GM21360 (cell line): ENCODE measurements around the gene RCHY1.

Source experiments
- ATAC-seq: cut with Tn5 transposase; IDR thresholded peaks from one replicate; pipeline ENCODE4 v1.9.1; 2021; ENCODE audit warnings: mild to moderate bottlenecking, moderate library complexity; ENCODE audit not compliant: unreplicated experiment

The RCHY1 gene

DNA sequence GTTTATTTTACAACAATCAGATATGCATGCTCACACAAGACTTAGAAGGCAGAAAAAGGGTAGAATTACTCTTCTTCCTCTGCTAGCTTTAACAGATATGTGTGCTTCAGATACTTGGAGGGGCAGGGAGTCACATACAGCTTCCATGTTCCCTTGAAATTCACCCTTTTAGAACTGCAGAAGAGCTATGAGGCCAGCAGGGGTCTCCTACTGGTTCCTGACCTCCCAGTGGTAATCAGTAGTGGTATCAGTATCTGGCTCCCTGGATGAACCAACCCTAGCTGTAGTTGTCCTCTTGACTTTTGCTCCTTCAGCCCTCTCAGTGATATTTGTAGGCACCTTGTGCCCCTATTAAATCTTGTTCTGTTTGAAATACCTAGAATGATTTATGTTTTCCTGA lies 81.5 kb downstream of the RCHY1 start:
- ATAC-seq = peak; percentile 68

DNA sequence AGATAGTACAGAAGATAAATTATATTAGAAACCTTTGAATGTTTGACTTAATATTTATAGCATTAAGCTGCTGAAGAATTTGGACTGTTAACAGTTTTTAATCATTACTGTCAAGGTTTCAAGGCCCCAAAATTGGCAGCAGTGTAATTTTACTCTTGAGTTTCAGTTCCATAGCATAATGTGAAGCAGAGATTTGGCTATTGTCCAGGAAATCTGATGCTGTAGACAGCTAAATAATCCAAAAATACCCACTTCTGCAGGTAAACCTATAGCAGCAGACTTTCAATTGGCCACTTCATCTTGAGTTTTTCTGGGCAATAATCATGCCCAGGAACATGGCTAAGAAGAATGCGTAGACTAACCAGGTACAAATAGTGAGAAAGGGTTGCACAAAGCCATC lies 85.0 kb downstream of the RCHY1 start:
- peak; percentile 71 for ATAC-seq
